Nephron progenitor cell (in vitro differentiated cells): ENCODE measurements around the gene ULK4.

Experiments
- DNase-seq: peaks from one replicate; pipeline ENCODE4 v3.0.0; 2021
- H3K27ac Mint-ChIP-seq: 2 replicates; pipeline ENCODE4 v1.8.0; 2021; ENCODE audit warnings: mild to moderate bottlenecking, moderate library complexity, mixed read lengths
- H3K27me3 Mint-ChIP-seq: 2 replicates; pipeline ENCODE4 v1.8.0; 2021; ENCODE audit warnings: mild to moderate bottlenecking, low read depth, mixed read lengths; ENCODE audit not compliant: poor library complexity
- H3K36me3 Mint-ChIP-seq: 2 replicates; pipeline ENCODE4 v1.8.0; 2021; ENCODE audit warnings: low read depth, mixed read lengths
- H3K4me1 Mint-ChIP-seq: 2 replicates; pipeline ENCODE4 v1.8.0; 2021; ENCODE audit warnings: mixed read lengths
- H3K4me3 Mint-ChIP-seq: 2 replicates; pipeline ENCODE4 v1.8.0; 2021; ENCODE audit warnings: mild to moderate bottlenecking, moderate library complexity, mixed read lengths
- H3K9me3 Mint-ChIP-seq: 2 replicates; pipeline ENCODE4 v1.8.0; 2021; ENCODE audit warnings: mild to moderate bottlenecking, moderate library complexity, mixed read lengths
- CTCF ChIP-seq: fragments of 200-600 bp; sonication (generic); IDR thresholded peaks from 2 replicates; pipeline ENCODE4 v1.5.0; 2021; ENCODE audit warnings: antibody characterized with exemption

The ULK4 gene

GRCh38 chr3:41223691-41224090 lies 738.2 kb downstream of the ULK4 start:
- no peak for DNase-seq
- no peak overlapping the region for H3K27ac Mint-ChIP-seq
- peaks cover 4% of the 10 kb centered on the region for H3K9me3 Mint-ChIP-seq
- H3K27me3 Mint-ChIP-seq: no peaks in the 10 kb centered on the region
- no peak for TF ChIP-seq CTCF
- peaks cover 25% of the 10 kb centered on the region for H3K4me1 Mint-ChIP-seq
- H3K4me3 Mint-ChIP-seq: no peak overlapping the region
- H3K36me3 Mint-ChIP-seq: peaks cover 65% of the 10 kb centered on the region

DNA sequence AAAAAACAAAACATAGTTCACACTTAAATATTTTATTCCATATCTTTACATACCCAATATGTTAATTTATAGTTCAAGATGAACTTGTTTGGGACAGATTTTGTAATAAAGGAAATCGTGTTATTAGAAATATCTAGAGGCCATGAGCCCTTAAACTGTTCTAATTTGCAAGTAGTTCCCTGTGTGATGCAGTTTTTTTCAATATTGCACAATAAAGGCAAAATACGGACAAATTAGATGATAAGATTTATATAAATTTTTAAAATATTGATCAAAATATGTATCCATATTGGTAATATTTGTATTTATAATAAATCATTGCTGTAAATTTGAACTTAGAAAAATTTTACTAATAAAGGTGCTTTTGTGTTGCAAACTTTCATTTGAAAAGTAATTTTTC lies 738.8 kb downstream of the ULK4 start:
- peaks cover 25% of the 10 kb centered on the region for H3K4me1 Mint-ChIP-seq

DNA sequence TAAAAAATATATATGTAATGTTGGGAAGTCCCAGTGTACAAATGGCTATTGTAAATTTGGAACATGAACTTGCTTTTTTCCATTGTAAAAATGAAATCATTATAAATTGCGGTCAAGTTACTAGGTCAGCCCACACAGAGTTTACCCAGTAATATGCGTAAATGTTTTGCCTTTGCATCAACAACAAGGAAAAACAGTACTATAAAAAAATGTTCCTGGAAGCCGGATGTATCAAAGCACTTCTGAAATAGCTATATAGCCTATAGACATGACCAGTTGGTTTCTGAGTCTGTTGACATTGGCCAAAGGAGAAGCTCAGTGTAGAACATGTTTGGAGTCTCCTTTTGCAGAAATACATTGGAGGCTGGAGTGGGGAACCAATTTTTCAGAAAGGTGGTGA lies 739.4 kb downstream of the ULK4 start:
- H3K36me3 Mint-ChIP-seq: peaks cover 57% of the 10 kb centered on the region
- peaks cover 25% of the 10 kb centered on the region for H3K4me1 Mint-ChIP-seq
- no peak overlapping the region for H3K4me3 Mint-ChIP-seq
- no peak for TF ChIP-seq CTCF
- no peak for DNase-seq
- H3K9me3 Mint-ChIP-seq: peaks cover 2% of the 10 kb centered on the region
- H3K27me3 Mint-ChIP-seq: no peaks in the 10 kb centered on the region
- no peak overlapping the region for H3K27ac Mint-ChIP-seq

More for the DNA sequence above, 738.8 kb downstream of the ULK4 start:
- peaks cover 59% of the 10 kb centered on the region for H3K36me3 Mint-ChIP-seq
- no peak overlapping the region for H3K4me3 Mint-ChIP-seq
- H3K9me3 Mint-ChIP-seq: peaks cover 4% of the 10 kb centered on the region
- H3K27me3 Mint-ChIP-seq: no peaks in the 10 kb centered on the region
- no peak overlapping the region for H3K27ac Mint-ChIP-seq
- TF ChIP-seq CTCF: no peak
- no peak for DNase-seq

DNA sequence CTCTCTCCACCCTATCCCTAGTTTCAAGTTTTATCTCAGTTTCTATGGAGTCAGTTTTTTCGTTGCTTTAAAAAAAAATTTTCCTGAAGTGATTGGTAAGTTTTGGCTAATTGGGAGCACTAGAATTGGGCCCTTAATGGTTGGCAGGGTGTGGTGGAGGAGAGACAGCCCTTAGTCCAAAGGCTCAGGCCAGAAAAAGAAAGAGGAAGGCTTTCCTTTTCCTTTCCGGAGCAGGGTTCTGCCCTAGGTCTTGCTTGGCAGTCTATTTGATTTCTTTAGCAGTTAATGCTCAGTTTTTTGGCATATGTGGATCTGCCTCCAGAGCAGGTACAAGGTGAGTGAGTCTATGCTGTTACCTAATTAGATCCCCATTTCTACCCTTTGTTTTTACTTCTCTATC lies 739.9 kb downstream of the ULK4 start:
- H3K9me3 Mint-ChIP-seq: no peaks in the 10 kb centered on the region
- H3K36me3 Mint-ChIP-seq: peaks cover 53% of the 10 kb centered on the region
- no peak overlapping the region for H3K4me3 Mint-ChIP-seq
- TF ChIP-seq CTCF: no peak
- peaks cover 28% of the 10 kb centered on the region for H3K4me1 Mint-ChIP-seq
- H3K27me3 Mint-ChIP-seq: no peaks in the 10 kb centered on the region
- no peak for DNase-seq
- no peak overlapping the region for H3K27ac Mint-ChIP-seq

GRCh38 chr3:41220906-41221677 lies 740.8 kb downstream of the ULK4 start:
- no peak for DNase-seq
- Mint-ChIP-seq H3K36me3 (peaks cover 44% of the 10 kb centered on the region), H3K9me3 (no peaks in the 10 kb centered on the region), H3K4me1 (peaks cover 33% of the 10 kb centered on the region), H3K27me3 (no peaks in the 10 kb centered on the region), H3K27ac (no peak overlapping the region), H3K4me3 (no peak overlapping the region)
- no peak for TF ChIP-seq CTCF

GRCh38 chr3:41219424-41219823 lies 742.5 kb downstream of the ULK4 start:
- no peak for TF ChIP-seq CTCF
- H3K4me3 Mint-ChIP-seq: no peak overlapping the region
- H3K27me3 Mint-ChIP-seq: no peaks in the 10 kb centered on the region
- H3K4me1 Mint-ChIP-seq: peaks cover 42% of the 10 kb centered on the region
- no peak overlapping the region for H3K27ac Mint-ChIP-seq
- H3K36me3 Mint-ChIP-seq: peaks cover 27% of the 10 kb centered on the region
- DNase-seq: no peak
- H3K9me3 Mint-ChIP-seq: no peaks in the 10 kb centered on the region
